ENCODE results near the gene PKD2L2.
"Not testable (repeated sequence)": the region's sequence is repeated elsewhere in the genome, so short reads cannot be mapped to it uniquely, and the experiment has no call there.

The PKD2L2 gene

GRCh38 chr5:137954131-137954879, 65.0 kb downstream of the PKD2L2 start:
- no peak for DNase-seq (ENCODE audit: extremely low read depth in 1 of 2, low read depth in 1 of 2)

- no peak for DNase-seq (ENCODE audit: extremely low read depth in 1 of 2, low read depth in 1 of 2)
Measured at GRCh38 chr5:137957948-137958347, 68.7 kb downstream of the PKD2L2 start.

DNA sequence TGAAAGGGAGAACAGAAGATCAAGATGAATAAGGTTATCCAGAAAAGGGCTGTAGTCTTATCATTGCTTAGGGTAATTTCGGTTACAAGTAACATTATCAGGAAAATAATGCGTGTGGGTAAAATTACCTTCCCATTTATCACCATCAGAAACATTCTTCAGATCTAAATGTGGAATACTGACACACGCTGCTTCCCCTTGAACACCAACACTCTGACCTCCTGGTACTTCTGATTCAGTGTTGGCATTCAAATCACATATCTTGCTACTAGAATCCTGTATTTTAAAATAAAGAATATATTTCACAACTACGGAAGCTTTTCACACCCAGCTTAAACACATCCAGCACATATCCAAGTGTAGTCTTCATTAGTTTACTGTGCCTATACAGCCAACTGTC, 70.2 kb downstream of the PKD2L2 start:
- no peak for DNase-seq (ENCODE audit: extremely low read depth in 1 of 2, low read depth in 1 of 2)

- DNase-seq (ENCODE audit: extremely low read depth in 1 of 2, low read depth in 1 of 2): no peak
Measured at GRCh38 chr5:137960141-137960540, 70.9 kb downstream of the PKD2L2 start.

- DNase-seq (ENCODE audit: extremely low read depth in 1 of 2, low read depth in 1 of 2): no peak
Measured at GRCh38 chr5:137960819-137961218, 71.6 kb downstream of the PKD2L2 start.

DNA sequence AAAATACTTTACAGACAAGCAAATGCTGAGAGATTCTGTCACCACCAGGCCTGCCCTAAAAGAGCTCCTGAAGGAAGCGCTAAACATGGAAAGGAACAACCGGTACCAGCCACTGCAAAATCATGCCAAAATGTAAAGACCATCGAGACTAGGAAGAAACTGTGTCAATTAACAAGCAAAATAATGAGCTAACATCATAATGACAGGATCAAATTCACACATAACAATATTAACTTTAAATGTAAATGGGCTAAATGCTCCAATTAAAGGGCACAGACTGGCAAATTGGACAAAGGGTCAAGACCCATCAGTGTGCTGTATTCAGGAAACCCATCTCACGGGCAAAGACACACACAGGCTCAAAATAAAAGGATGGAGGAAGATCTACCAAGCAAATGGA, 81.1 kb downstream of the PKD2L2 start:
- DNase-seq (ENCODE audit: extremely low read depth in 1 of 2, low read depth in 1 of 2): not testable (repeated sequence)

DNA sequence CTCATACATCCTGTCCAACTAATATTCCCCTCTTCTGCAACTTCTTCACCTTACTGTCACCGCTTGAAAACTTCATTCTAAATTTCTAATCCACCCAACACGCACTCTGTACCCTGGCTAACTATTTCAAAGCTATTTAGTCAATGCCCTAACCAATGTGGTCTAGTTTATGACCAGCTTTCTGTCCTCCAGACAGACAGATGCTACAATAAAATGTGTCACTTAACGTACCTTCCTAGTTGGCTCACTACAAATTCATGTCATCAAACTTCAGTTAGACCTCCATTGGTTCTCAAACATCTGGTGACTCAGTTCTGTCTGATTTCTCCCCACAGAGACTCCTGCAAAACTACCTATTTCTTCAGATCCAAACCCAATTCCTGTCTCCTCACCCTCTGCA, 86.0 kb downstream of the PKD2L2 start:
- no peak for DNase-seq (ENCODE audit: extremely low read depth in 1 of 2, low read depth in 1 of 2)

- DNase-seq (ENCODE audit: extremely low read depth in 1 of 2, low read depth in 1 of 2): no peak
Measured at GRCh38 chr5:137989419-137989818, 100.2 kb downstream of the PKD2L2 start.

Measured in activated CD8-positive, alpha-beta memory T cell treated with anti-CD3 and anti-CD28 coated beads for 1 hour (primary cell).